ENCODE measurements around the gene CRYZ. TPM values are rescaled to one million over a fixed set of nuclear protein-coding genes. Genes with fewer than 3 reads are reported as not detected.

The CRYZ gene
- total and polyA plus RNA-seq, 10 of the 15 experiments (the other 5 are each of a cell fraction or from before 2014, with no cell fraction given): 53.4 to 194 (median 79.8) TPM

DNA sequence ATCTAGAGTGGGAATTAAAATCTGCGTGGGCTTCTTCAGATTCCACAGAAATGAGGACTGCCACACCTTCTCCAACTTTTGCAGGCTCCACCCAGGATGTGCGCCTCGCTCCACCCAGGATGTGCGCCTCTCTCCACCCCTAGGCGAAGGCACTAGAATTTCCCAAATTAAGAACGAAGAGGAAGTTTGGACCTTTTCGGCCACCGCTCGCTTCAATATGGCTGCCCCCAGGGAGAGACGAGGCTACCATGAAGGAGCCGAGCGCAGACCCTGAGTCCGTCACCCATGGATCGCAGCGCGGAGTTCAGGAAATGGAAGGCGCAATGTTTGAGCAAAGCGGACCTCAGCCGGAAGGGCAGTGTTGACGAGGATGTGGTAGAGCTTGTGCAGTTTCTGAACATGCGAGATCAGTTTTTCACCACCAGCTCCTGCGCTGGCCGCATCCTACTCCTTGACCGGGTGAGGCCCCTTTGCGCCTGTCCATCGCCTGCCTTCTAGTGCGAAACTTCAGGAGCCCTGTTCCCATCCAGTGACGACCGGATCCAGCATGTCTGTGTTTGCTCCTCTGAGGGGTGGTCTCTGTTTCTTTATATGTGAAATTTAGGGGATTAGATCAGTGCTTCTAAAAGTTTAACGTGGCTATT lies at the start of gene CRYZ, which contains the start of gene TYW3 (continued):
- TF ChIP-seq, protein P1, sequence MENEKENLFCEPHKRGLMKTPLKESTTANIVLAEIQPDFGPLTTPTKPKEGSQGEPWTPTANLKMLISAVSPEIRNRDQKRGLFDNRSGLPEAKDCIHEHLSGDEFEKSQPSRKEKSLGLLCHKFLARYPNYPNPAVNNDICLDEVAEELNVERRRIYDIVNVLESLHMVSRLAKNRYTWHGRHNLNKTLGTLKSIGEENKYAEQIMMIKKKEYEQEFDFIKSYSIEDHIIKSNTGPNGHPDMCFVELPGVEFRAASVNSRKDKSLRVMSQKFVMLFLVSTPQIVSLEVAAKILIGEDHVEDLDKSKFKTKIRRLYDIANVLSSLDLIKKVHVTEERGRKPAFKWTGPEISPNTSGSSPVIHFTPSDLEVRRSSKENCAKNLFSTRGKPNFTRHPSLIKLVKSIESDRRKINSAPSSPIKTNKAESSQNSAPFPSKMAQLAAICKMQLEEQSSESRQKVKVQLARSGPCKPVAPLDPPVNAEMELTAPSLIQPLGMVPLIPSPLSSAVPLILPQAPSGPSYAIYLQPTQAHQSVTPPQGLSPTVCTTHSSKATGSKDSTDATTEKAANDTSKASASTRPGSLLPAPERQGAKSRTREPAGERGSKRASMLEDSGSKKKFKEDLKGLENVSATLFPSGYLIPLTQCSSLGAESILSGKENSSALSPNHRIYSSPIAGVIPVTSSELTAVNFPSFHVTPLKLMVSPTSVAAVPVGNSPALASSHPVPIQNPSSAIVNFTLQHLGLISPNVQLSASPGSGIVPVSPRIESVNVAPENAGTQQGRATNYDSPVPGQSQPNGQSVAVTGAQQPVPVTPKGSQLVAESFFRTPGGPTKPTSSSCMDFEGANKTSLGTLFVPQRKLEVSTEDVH (IDR thresholded peaks at IDR 0.05; ENCODE audit: low read depth, partially characterized antibody): no peak
- TF ChIP-seq, protein P2, sequence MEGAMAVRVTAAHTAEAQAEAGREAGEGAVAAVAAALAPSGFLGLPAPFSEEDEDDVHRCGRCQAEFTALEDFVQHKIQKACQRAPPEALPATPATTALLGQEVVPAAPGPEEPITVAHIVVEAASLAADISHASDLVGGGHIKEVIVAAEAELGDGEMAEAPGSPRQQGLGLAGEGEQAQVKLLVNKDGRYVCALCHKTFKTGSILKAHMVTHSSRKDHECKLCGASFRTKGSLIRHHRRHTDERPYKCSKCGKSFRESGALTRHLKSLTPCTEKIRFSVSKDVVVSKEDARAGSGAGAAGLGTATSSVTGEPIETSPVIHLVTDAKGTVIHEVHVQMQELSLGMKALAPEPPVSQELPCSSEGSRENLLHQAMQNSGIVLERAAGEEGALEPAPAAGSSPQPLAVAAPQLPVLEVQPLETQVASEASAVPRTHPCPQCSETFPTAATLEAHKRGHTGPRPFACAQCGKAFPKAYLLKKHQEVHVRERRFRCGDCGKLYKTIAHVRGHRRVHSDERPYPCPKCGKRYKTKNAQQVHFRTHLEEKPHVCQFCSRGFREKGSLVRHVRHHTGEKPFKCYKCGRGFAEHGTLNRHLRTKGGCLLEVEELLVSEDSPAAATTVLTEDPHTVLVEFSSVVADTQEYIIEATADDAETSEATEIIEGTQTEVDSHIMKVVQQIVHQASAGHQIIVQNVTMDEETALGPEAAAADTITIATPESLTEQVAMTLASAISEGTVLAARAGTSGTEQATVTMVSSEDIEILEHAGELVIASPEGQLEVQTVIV (IDR thresholded peaks at IDR 0.05; ENCODE audit: borderline replicate concordance, partially characterized antibody): peak; percentile 29
- TF ChIP-seq EP300 (IDR thresholded peaks at IDR 0.05; ENCODE audit: borderline replicate concordance in 1 of 2, control insufficient read depth in 1 of 2, low read depth in 2 of 2, low read length in 2 of 2) (no peak), SMC3 (IDR thresholded peaks at IDR 0.05; ENCODE audit: borderline replicate concordance, low read length) (no peak), ZNF217 (IDR thresholded peaks at IDR 0.05) (no peak), NRF1 (conservative IDR thresholded peaks at IDR 0.05; ENCODE audit: low read depth, low read length) (no peak), IKZF1 (conservative IDR thresholded peaks at IDR 0.05) (peak; percentile 94), GATAD2B (conservative IDR thresholded peaks at IDR 0.05; ENCODE audit: low read depth) (peak; percentile 63), FOXM1 (IDR thresholded peaks at IDR 0.05; ENCODE audit: low read depth, low read length) (peak; percentile 73), RUNX3 (IDR thresholded peaks at IDR 0.05; ENCODE audit: low read length) (peak; percentile 37; the same call in 1 of the 2 replicates), BCL11A (IDR thresholded peaks at IDR 0.05; ENCODE audit: low read depth, low read length) (no peak), NFYB (IDR thresholded peaks at IDR 0.05; ENCODE audit: insufficient read depth, low read depth, low read length) (no peak), RBBP5 (conservative IDR thresholded peaks at IDR 0.05) (peak; percentile 92), SP1 (IDR thresholded peaks at IDR 0.05; ENCODE audit: low read depth, low read length) (no peak)
- TF ChIP-seq, protein P3, sequence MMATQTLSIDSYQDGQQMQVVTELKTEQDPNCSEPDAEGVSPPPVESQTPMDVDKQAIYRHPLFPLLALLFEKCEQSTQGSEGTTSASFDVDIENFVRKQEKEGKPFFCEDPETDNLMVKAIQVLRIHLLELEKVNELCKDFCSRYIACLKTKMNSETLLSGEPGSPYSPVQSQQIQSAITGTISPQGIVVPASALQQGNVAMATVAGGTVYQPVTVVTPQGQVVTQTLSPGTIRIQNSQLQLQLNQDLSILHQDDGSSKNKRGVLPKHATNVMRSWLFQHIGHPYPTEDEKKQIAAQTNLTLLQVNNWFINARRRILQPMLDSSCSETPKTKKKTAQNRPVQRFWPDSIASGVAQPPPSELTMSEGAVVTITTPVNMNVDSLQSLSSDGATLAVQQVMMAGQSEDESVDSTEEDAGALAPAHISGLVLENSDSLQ (IDR thresholded peaks at IDR 0.05): peak; percentile 53; the same call in 1 of the 2 replicates
- TF ChIP-seq, protein P4, sequence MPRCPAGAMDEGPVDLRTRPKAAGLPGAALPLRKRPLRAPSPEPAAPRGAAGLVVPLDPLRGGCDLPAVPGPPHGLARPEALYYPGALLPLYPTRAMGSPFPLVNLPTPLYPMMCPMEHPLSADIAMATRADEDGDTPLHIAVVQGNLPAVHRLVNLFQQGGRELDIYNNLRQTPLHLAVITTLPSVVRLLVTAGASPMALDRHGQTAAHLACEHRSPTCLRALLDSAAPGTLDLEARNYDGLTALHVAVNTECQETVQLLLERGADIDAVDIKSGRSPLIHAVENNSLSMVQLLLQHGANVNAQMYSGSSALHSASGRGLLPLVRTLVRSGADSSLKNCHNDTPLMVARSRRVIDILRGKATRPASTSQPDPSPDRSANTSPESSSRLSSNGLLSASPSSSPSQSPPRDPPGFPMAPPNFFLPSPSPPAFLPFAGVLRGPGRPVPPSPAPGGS (IDR thresholded peaks at IDR 0.05; ENCODE audit: borderline replicate concordance, insufficient read depth, low read depth, low read length, poor library complexity, severe bottlenecking): no peak
- TF ChIP-seq, protein P5, sequence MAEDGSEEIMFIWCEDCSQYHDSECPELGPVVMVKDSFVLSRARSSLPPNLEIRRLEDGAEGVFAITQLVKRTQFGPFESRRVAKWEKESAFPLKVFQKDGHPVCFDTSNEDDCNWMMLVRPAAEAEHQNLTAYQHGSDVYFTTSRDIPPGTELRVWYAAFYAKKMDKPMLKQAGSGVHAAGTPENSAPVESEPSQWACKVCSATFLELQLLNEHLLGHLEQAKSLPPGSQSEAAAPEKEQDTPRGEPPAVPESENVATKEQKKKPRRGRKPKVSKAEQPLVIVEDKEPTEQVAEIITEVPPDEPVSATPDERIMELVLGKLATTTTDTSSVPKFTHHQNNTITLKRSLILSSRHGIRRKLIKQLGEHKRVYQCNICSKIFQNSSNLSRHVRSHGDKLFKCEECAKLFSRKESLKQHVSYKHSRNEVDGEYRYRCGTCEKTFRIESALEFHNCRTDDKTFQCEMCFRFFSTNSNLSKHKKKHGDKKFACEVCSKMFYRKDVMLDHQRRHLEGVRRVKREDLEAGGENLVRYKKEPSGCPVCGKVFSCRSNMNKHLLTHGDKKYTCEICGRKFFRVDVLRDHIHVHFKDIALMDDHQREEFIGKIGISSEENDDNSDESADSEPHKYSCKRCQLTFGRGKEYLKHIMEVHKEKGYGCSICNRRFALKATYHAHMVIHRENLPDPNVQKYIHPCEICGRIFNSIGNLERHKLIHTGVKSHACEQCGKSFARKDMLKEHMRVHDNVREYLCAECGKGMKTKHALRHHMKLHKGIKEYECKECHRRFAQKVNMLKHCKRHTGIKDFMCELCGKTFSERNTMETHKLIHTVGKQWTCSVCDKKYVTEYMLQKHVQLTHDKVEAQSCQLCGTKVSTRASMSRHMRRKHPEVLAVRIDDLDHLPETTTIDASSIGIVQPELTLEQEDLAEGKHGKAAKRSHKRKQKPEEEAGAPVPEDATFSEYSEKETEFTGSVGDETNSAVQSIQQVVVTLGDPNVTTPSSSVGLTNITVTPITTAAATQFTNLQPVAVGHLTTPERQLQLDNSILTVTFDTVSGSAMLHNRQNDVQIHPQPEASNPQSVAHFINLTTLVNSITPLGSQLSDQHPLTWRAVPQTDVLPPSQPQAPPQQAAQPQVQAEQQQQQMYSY (CRISPR knock-in tag; IDR thresholded peaks at IDR 0.05): no peak

Measured in GM12878 (cell line).